GM23338 (cell line): ENCODE results near the gene MPP7. TPM values are rescaled to one million over a fixed set of nuclear protein-coding genes. Genes with fewer than 3 reads are reported as not detected.

Source experiments
- ATAC-seq: fragments of 200-7000 bp; cut with Tn5 transposase; 3 replicates; pipeline ENCODE4 v1.9.1; 2020
- DNase-seq: peaks from one replicate; pipeline ENCODE4 v3.0.0-alpha.2; 2015; ENCODE audit warnings: low spot score
- H2AFZ ChIP-seq: fragments of 200-600 bp; sonication (generic); 2 replicates; pipeline ENCODE4 v1.8.0; 2016; ENCODE audit warnings: antibody characterized with exemption, mild to moderate bottlenecking, moderate library complexity
- H3F3A ChIP-seq: fragments of 200-600 bp; sonication (generic); replicated peaks from 2 replicates; pipeline ENCODE4 v1.8.0; 2017; ENCODE audit warnings: antibody characterized with exemption, mixed run types, low read depth
- H3K27ac ChIP-seq: fragments of 200-600 bp; sonication (generic); 2 replicates; pipeline ENCODE4 v1.6.1; 2016; ENCODE audit warnings: low read depth
- H3K27me3 ChIP-seq: fragments of 200-600 bp; sonication (generic); 2 replicates; pipeline ENCODE4 v1.8.0; 2016; ENCODE audit warnings: mild to moderate bottlenecking, mixed run types, moderate library complexity; ENCODE audit not compliant: insufficient read depth
- H3K36me3 ChIP-seq: fragments of 200-600 bp; sonication (generic); 2 replicates; pipeline ENCODE4 v1.8.0; 2016; ENCODE audit warnings: mild to moderate bottlenecking; ENCODE audit not compliant: insufficient read depth
- H3K4me1 ChIP-seq: fragments of 200-600 bp; sonication (generic); 2 replicates; pipeline ENCODE4 v1.8.0; 2016; ENCODE audit warnings: mild to moderate bottlenecking, moderate library complexity; ENCODE audit not compliant: insufficient read depth
- H3K4me2 ChIP-seq: fragments of 200-600 bp; sonication (generic); 2 replicates; pipeline ENCODE4 v1.7.1; 2017; ENCODE audit warnings: mixed run types
- H3K4me3 ChIP-seq: fragments of 200-600 bp; sonication (generic); 2 replicates; pipeline ENCODE4 v1.6.1; 2016; ENCODE audit warnings: mixed run types
- H3K79me2 ChIP-seq: fragments of 200-600 bp; sonication (generic); replicated peaks from 2 replicates; pipeline ENCODE4 v1.8.0; 2017; ENCODE audit warnings: mild to moderate bottlenecking; ENCODE audit not compliant: insufficient read depth
- H3K9me2 ChIP-seq: fragments of 200-600 bp; sonication (generic); 2 replicates; pipeline ENCODE4 v1.8.0; 2017; ENCODE audit not compliant: insufficient read depth
- H4K20me1 ChIP-seq: fragments of 200-600 bp; sonication (generic); replicated peaks from 2 replicates; pipeline ENCODE4 v1.8.0; 2017; ENCODE audit warnings: mild to moderate bottlenecking; ENCODE audit not compliant: insufficient read depth
- H3K27ac Mint-ChIP-seq: 2 replicates; pipeline ENCODE4 v1.8.0; 2020; ENCODE audit warnings: inconsistent platforms, mild to moderate bottlenecking, moderate library complexity, mixed read lengths
- H3K27me3 Mint-ChIP-seq: 3 replicates; pipeline ENCODE4 v1.8.0; 2022; ENCODE audit warnings: low read depth, mild to moderate bottlenecking, moderate library complexity, mixed read lengths, inconsistent platforms; ENCODE audit not compliant: insufficient read depth, poor library complexity
- H3K36me3 Mint-ChIP-seq: 3 replicates; pipeline ENCODE4 v1.8.0; 2021; ENCODE audit warnings: low read depth, mild to moderate bottlenecking, inconsistent platforms, moderate library complexity, mixed read lengths
- H3K4me1 Mint-ChIP-seq: 3 replicates; pipeline ENCODE4 v1.8.0; 2020; ENCODE audit warnings: mild to moderate bottlenecking, inconsistent platforms, mixed read lengths
- H3K4me3 Mint-ChIP-seq: 3 replicates; pipeline ENCODE4 v1.8.0; 2021; ENCODE audit warnings: moderate library complexity, mild to moderate bottlenecking, inconsistent platforms, mixed read lengths
- H3K9me3 Mint-ChIP-seq: 3 replicates; pipeline ENCODE4 v1.8.0; 2020; ENCODE audit warnings: moderate library complexity, mild to moderate bottlenecking, inconsistent platforms, mixed read lengths
- CREB1 ChIP-seq: fragments of 250-450 bp; sonication (Bioruptor Pico); IDR thresholded peaks from 2 replicates; pipeline ENCODE4 v1.5.0; 2020; ENCODE audit warnings: low read depth, mild to moderate bottlenecking, moderate library complexity
- EZH2 ChIP-seq: fragments of 200-600 bp; sonication (generic); IDR thresholded peaks from one replicate; pipeline ENCODE4 v1.8.0; 2017; ENCODE audit warnings: antibody characterized with exemption, mild to moderate bottlenecking, low read depth; ENCODE audit not compliant: unreplicated experiment
- JUNB ChIP-seq: IDR thresholded peaks from one replicate; pipeline ENCODE4 v1.6.1; 2016; ENCODE audit warnings: antibody characterized with exemption; ENCODE audit not compliant: unreplicated experiment
- NANOG ChIP-seq: IDR thresholded peaks from 2 replicates; pipeline ENCODE4 v1.6.1; 2016; ENCODE audit warnings: antibody characterized with exemption, borderline replicate concordance
- POLR2AphosphoS5 ChIP-seq: IDR thresholded peaks from 2 replicates; pipeline ENCODE4 v1.6.1; 2016; ENCODE audit warnings: antibody characterized with exemption, low read depth
- STAT1 ChIP-seq: IDR thresholded peaks from one replicate; pipeline ENCODE4 v1.6.1; 2016; ENCODE audit warnings: antibody characterized with exemption; ENCODE audit not compliant: unreplicated experiment
- ZNF114 ChIP-seq: fragments of 250-450 bp; sonication (Bioruptor Pico); IDR thresholded peaks from 2 replicates; pipeline ENCODE4 v1.5.0; 2020; ENCODE audit warnings: mild to moderate bottlenecking, moderate library complexity
- ZNF331 ChIP-seq: fragments of 250-450 bp; sonication (Bioruptor Pico); IDR thresholded peaks from 2 replicates; pipeline ENCODE4 v1.5.0; 2020; ENCODE audit warnings: low read depth, mild to moderate bottlenecking, moderate library complexity
- polyA plus RNA-seq: library from polyadenylated mRNA; unstranded; fragments of >200 nt; fragmentation: Nextera tagmentation; extraction: Ambion mirVana; gene quantifications from 2 replicates; pipeline ENCODE4 v1.2.1, GENCODE V29; 2016
- total RNA-seq: library from RNA; depleted of rRNA; stranded (reverse); fragments of >200 nt; shearing (Covaris generic); gene quantifications from 2 replicates; pipeline ENCODE4 v1.2.3, GENCODE V29; 2014
- TF ChIP-seq, protein P1 (sequence below): IDR thresholded peaks from 2 replicates; pipeline ENCODE4 v1.6.1; 2016; ENCODE audit warnings: antibody characterized with exemption
- TF ChIP-seq, protein P2 (sequence below): IDR thresholded peaks from one replicate; pipeline ENCODE4 v1.6.1; 2018; ENCODE audit warnings: antibody characterized with exemption; ENCODE audit not compliant: unreplicated experiment

MPP7 gene
- total and polyA plus RNA-seq, 2 experiments from 2014 or later, result 5.0 to 8.0 TPM

DNA sequence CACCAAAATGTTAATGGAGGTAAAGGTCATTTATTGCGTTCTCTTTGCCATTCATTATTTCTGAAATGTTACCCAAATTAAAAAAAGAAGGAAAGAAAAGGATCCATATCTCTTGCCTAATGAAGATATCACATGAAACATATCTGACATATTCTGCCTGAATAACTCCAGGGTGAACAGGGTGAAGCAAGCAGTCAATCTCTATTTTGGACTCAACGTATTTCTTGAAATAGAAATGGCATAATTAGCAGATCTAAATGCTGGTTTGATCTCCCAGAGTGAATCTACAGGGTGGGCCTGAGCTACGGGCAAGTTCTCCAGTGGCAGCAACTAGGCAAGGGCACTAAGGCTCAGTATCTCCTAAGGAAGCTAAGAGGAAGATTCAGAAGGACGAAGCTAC, 24.0 kb downstream of the MPP7 start:
- Mint-ChIP-seq H3K4me3 (no peak overlapping the region), H3K27ac (no peak overlapping the region), H3K9me3 (no peaks in the 10 kb centered on the region), H3K27me3 (no peaks in the 10 kb centered on the region), H3K4me1 (peaks cover 12% of the 10 kb centered on the region), H3K36me3 (no peaks in the 10 kb centered on the region)
- H4K20me1 ChIP-seq, result 0 out of 2 replicates have a peak, but pooled peaks cover 5% of the 10 kb centered on the region
- H2AFZ ChIP-seq, result no peak overlapping the region
- H3K27ac ChIP-seq, result no peak overlapping the region
- H3K27me3 ChIP-seq, result no peaks in the 10 kb centered on the region
- H3K4me3 ChIP-seq, result no peak overlapping the region
- H3K4me2 ChIP-seq, result no peak overlapping the region
- H3K79me2 ChIP-seq, result no peaks in the 10 kb centered on the region
- TF ChIP-seq JUNB, result no peak
- no peak for TF ChIP-seq CREB1
- no peak for TF ChIP-seq ZNF331
- TF ChIP-seq, protein P1, sequence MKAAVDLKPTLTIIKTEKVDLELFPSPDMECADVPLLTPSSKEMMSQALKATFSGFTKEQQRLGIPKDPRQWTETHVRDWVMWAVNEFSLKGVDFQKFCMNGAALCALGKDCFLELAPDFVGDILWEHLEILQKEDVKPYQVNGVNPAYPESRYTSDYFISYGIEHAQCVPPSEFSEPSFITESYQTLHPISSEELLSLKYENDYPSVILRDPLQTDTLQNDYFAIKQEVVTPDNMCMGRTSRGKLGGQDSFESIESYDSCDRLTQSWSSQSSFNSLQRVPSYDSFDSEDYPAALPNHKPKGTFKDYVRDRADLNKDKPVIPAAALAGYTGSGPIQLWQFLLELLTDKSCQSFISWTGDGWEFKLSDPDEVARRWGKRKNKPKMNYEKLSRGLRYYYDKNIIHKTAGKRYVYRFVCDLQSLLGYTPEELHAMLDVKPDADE, result no peak
- TF ChIP-seq POLR2AphosphoS5, result no peak
- TF ChIP-seq, protein P2, sequence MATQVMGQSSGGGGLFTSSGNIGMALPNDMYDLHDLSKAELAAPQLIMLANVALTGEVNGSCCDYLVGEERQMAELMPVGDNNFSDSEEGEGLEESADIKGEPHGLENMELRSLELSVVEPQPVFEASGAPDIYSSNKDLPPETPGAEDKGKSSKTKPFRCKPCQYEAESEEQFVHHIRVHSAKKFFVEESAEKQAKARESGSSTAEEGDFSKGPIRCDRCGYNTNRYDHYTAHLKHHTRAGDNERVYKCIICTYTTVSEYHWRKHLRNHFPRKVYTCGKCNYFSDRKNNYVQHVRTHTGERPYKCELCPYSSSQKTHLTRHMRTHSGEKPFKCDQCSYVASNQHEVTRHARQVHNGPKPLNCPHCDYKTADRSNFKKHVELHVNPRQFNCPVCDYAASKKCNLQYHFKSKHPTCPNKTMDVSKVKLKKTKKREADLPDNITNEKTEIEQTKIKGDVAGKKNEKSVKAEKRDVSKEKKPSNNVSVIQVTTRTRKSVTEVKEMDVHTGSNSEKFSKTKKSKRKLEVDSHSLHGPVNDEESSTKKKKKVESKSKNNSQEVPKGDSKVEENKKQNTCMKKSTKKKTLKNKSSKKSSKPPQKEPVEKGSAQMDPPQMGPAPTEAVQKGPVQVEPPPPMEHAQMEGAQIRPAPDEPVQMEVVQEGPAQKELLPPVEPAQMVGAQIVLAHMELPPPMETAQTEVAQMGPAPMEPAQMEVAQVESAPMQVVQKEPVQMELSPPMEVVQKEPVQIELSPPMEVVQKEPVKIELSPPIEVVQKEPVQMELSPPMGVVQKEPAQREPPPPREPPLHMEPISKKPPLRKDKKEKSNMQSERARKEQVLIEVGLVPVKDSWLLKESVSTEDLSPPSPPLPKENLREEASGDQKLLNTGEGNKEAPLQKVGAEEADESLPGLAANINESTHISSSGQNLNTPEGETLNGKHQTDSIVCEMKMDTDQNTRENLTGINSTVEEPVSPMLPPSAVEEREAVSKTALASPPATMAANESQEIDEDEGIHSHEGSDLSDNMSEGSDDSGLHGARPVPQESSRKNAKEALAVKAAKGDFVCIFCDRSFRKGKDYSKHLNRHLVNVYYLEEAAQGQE, result no peak
- TF ChIP-seq STAT1, result no peak
- TF ChIP-seq EZH2, result no peak
- H3K9me2 ChIP-seq, result no peaks in the 10 kb centered on the region
- ATAC-seq (no peak), DNase-seq (no peak)
- 0 out of 2 replicates have a peak, but pooled peaks cover 9% of the 10 kb centered on the region for H3K4me1 ChIP-seq
- no peaks in the 10 kb centered on the region for H3F3A ChIP-seq
- no peaks in the 10 kb centered on the region for H3K36me3 ChIP-seq

DNA sequence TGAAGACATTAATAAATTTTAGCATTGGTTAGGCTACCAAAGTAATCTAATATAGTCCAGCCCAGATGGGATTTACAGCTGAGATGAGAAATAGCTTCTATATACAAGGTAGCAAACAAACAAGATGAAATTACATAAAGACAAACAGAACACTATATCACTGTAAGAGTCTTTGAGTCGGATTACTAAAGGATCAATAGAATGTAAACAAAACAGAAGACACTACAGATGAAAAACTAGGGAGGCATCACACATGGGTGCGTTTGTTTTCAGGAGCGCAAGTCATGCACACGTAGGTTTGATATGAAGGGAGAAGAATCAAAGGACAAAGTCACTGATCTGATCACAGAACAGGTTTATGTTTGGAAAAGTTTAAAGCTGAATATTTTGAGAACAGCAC, 26.5 kb downstream of the MPP7 start:
- H3K27ac ChIP-seq, result no peak overlapping the region
- no peaks in the 10 kb centered on the region for H3K79me2 ChIP-seq
- H3K4me1 ChIP-seq, result no peaks in the 10 kb centered on the region
- H3F3A ChIP-seq, result no peaks in the 10 kb centered on the region
- Mint-ChIP-seq H3K4me1 (no peaks in the 10 kb centered on the region), H3K27me3 (no peaks in the 10 kb centered on the region), H3K9me3 (no peaks in the 10 kb centered on the region), H3K27ac (no peak overlapping the region), H3K4me3 (no peak overlapping the region), H3K36me3 (no peaks in the 10 kb centered on the region)
- H3K36me3 ChIP-seq, result no peaks in the 10 kb centered on the region
- 0 out of 2 replicates have a peak, but pooled peaks cover 5% of the 10 kb centered on the region for H4K20me1 ChIP-seq
- H3K4me2 ChIP-seq, result no peak overlapping the region
- H3K9me2 ChIP-seq, result no peaks in the 10 kb centered on the region
- DNase-seq (no peak), ATAC-seq (no peak)
- H3K4me3 ChIP-seq, result no peak overlapping the region
- TF ChIP-seq CREB1 (no peak), ZNF114 (CRISPR knock-in tag) (no peak), ZNF331 (no peak), NANOG (no peak), JUNB (no peak), POLR2AphosphoS5 (no peak)
- TF ChIP-seq, protein P2, result no peak
- TF ChIP-seq, protein P1, result no peak
- no peak overlapping the region for H2AFZ ChIP-seq
- H3K27me3 ChIP-seq, result no peaks in the 10 kb centered on the region
